Measurements from ENCODE around the gene ELAVL4.

ELAVL4 gene

GRCh38 chr1:50175719-50176639 is 67.3 kb downstream of the ELAVL4 start:
- no peak for DNase-seq (ENCODE audit: low read depth)
- no peak overlapping the region for H3K4me3 ChIP-seq (ENCODE audit: low read depth, low read length)
- no peak for TF ChIP-seq CTCF (IDR thresholded peaks at IDR 0.05; ENCODE audit: insufficient read depth, low read depth, low read length, missing control alignments)

DNA sequence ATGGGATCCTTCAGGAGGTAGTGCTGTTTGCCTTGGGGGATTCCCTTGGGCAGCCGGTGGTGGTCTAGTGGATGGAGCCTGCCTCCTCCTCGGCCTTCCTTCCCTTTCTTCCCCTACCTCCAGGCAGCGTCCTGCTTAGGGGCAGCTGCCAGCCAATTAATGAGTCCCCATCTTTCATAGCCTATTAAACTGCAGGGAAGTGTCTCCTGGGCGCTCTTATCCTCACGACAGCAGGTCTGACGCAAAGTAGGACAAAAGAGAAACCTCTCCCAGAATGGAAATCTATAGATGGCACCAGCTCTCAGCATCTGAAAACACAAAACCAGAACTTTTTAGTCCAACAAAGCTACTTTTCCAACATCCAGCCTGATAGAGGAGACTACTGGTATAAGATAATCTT is 69.3 kb downstream of the ELAVL4 start:
- DNase-seq (ENCODE audit: low read depth): no peak
- TF ChIP-seq CTCF (IDR thresholded peaks at IDR 0.05; ENCODE audit: insufficient read depth, low read depth, low read length, missing control alignments): no peak
- no peak overlapping the region for H3K4me3 ChIP-seq (ENCODE audit: low read depth, low read length)

GRCh38 chr1:50179639-50180038 is 70.9 kb downstream of the ELAVL4 start:
- DNase-seq (ENCODE audit: low read depth): no peak
- H3K4me3 ChIP-seq (ENCODE audit: low read depth, low read length): no peak overlapping the region
- no peak for TF ChIP-seq CTCF (IDR thresholded peaks at IDR 0.05; ENCODE audit: insufficient read depth, low read depth, low read length, missing control alignments)

GRCh38 chr1:50180367-50180766 is 71.6 kb downstream of the ELAVL4 start:
- no peak for TF ChIP-seq CTCF (IDR thresholded peaks at IDR 0.05; ENCODE audit: insufficient read depth, low read depth, low read length, missing control alignments)
- DNase-seq (ENCODE audit: low read depth): no peak
- no peak overlapping the region for H3K4me3 ChIP-seq (ENCODE audit: low read depth, low read length)

DNA sequence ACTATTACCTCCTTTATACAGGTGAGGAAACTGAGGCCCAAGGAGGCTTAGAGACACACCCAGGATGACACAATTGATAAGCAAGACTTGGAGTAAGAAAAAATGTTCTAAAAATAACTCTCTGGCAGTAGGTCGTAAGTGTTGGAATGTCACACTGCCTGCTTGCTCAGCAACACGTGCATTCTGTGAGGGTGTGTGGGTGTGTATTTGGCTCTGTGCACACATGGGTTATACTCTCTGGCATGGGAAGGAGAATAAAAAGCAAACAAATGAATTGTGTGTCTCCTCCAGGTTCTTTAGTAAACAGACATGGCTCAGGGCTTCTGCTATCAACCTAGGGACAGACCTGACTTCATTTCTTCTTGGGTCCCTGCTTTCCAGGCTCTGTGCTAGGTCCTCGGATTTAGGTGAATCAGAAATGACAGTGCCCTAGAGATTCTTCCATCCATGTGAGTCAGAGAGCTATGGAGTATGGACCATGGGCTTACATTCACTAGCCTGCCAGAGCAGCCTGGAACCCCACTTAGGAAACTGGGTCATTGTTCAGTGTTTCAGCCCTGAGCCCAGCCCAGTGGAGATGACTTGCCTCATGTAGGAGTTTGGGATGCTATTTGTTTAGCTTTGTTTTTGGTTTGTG is 72.4 kb downstream of the ELAVL4 start:
- H3K4me3 ChIP-seq (ENCODE audit: low read depth, low read length): no peak overlapping the region
- no peak for DNase-seq (ENCODE audit: low read depth)
- no peak for TF ChIP-seq CTCF (IDR thresholded peaks at IDR 0.05; ENCODE audit: insufficient read depth, low read depth, low read length, missing control alignments)

DNA sequence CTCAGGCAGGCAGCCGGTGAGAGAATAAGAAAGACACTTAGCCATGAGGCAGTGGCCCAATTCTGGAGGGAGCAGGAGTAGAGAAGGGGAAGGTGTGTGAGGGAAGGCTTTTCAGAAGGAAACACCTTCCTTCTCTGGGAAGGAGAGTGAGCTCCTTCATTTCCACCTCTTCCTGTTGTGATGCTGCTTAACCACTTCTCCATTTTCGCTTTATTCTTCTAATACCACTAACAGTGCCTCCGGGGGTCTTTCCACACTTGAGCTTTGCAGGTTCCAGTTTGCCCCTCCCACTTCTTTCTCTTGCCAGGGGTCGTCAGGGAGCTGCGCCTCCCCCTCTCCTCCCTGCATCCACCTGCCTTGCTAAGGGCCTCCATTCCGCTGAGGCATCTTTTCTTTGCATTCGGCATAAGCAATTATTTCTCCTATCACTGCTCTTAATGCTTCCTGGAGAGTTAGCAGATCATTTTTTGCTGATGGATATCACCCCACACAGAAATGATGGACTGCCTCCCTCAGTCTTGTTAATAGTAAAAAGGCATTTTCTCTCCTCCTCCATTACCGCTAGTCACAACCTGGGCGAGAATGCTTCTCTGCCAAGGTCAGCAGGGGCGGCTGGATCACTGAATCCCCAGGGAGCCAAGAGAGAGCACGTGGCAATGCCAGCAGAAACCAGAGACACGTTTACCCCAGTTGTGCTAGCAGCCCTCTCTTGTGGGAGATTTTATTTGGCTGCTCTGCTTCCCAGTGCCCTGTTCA is 74.8 kb downstream of the ELAVL4 start:
- DNase-seq (ENCODE audit: low read depth): no peak
- no peak overlapping the region for H3K4me3 ChIP-seq (ENCODE audit: low read depth, low read length)
- TF ChIP-seq CTCF (IDR thresholded peaks at IDR 0.05; ENCODE audit: insufficient read depth, low read depth, low read length, missing control alignments): no peak
